Stimulated activated CD8-positive, alpha-beta memory T cell treated with anti-CD3 and anti-CD28 coated beads, Interleukin-12 subunit alpha, Interleukin-12 subunit beta, amount 100 ng/mL, for 24 hours (primary cell): ENCODE measurements around the gene TRIP10.

Source experiments
- DNase-seq: peaks from one replicate; pipeline ENCODE4 v3.0.0-alpha.2; 2020; ENCODE audit errors: extremely low read depth

TRIP10 gene

DNA sequence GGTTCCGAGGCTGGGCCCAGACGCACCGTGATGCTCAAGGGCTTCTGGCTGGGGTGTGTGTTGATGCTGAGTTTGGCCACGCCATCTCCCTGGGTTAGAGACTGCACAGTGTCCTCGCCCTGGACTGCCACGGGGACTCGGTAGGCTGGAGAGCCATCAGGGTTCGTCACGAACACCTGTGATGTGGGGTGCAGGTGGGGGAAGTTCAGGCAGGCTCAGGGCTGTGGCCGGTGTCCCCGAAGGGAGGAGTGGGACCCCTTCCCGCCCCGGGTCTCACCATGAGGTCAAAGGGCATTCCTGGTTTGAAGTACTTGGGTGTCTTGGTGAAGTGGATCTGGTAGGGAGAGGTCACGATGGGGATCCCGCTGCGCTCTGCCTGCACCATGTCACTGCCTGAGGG is 27.2 kb upstream of the TRIP10 start:
- no peak for DNase-seq

GRCh38 chr19:6712692-6713670 is 26.5 kb upstream of the TRIP10 start:
- no peak for DNase-seq

DNA sequence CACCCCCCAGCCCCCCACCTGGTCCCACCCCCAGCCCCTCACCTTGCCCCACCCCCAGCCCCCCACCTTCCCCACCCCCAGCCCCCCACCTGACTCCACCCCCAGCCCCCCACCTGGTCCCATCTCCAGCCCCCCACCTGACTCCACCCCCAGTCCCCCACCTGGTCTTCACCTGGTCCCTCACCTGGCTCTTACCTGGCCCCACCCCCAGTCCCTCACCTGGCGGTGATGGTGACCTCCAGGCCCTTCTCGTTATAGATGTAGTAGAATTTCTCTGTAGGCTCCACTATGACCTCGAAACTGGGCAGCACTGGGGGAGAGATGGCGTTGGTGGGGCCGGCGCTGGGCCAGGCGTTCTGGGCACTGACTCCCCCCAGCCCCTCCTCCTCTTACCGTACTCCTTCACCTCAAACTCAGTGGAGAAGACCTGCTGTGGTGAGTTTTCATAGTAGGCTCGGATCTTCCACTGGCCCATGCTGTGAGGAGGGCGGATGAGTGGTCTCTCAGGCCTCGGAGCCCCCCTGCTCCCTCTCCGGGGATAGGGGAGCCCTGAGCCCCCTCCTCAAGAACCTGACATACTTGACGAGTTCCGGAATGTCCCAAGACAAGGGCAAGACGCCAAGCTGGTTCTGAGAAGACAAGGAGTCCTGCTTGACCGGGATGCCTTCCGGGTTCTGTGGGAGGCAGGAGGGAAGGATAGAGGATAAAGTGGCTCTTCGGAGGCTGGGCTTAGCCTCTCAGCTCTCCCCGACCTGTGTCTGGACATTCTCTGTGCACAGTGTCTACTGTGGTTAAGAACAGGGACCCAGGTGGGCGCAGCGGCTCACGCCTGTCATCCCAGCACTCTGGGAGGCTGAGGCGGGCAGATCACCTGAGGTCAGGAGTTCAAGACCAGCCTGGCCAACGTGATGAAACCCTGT is 25.4 kb upstream of the TRIP10 start:
- DNase-seq = no peak

GRCh38 chr19:6714749-6715555 is 24.5 kb upstream of the TRIP10 start:
- no peak for DNase-seq

GRCh38 chr19:6716610-6716970 is 22.9 kb upstream of the TRIP10 start:
- no peak for DNase-seq

DNA sequence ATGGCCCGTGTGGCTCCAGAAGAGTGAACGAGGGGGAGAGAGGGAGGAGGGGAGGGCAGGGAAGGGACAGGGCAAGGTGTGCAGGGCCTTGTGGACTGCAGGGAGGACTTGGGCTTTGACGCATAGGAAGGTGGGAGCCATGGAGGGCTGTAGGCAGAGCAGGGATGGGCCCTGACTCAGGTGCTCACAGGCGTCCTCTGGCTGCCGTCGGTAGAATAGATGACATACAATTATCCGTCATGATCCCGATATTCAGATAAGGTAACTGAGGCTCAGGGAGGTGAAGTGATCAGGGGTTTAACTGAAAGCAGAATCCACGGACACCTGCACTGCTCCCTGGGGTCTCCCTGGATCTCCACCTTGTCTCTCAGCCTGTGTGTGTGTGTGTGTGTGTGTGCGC is 22.4 kb upstream of the TRIP10 start:
- no peak for DNase-seq

- DNase-seq = no peak
Observed at GRCh38 chr19:6717441-6717971, 22.0 kb upstream of the TRIP10 start.

GRCh38 chr19:6718111-6718740 is 21.3 kb upstream of the TRIP10 start:
- no peak for DNase-seq

DNA sequence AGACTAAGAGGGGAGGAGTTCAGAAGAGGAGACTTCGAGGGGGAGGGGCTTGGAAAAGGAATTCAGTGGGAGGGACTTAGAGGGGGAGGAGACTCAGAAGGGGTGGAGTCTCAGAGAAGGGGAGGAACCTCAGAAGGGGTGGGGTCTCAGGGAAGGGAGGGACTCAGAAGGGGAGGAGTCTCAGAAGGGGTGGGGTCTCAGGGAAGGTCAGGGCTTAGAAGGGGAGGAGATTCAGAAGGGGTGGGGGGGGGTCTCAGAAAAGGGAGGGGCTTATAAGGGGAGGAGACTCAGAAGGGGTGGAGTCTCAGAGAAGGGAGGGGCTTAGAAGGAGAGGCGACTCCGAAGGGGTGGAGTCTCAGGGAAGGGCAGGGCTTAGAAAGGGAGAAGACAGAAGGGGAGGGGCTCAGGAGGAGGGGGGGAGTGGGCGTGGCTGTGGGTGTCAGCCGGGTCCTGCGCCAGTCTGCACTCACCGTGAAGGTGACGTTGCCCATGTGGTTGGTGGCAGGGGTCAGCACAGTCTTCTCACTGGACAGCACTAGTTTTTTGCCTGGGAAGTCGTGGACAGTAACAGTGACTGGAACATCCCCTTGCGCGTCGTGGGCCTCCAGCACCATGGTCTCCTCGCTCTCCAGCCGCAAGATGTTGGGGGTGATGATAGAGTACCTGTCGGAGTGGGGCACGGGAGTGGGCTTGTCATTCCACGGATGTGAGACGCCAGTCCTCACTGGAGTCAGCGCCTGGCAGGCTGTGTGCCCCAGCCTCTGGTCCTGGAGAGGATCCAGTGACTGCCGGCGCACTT is 20.5 kb upstream of the TRIP10 start:
- DNase-seq = no peak

GRCh38 chr19:6719540-6719861 is 20.0 kb upstream of the TRIP10 start:
- no peak for DNase-seq

DNA sequence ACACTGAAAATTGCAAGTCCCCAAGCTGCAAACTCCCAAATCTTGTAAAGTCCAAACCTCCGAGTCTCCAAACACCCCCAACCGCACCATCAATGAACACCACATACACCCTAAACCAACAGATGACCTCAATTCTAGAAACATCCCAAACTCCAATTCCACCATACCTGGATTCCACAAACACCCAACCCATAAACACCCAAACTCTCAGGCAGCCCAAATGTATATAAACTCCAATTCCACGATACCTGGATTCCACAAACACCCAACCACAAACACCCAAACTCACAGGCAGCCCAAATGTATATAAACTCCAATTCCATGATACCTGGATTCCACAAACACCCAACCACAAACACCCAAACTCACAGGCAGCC is 19.5 kb upstream of the TRIP10 start:
- no peak for DNase-seq

DNA sequence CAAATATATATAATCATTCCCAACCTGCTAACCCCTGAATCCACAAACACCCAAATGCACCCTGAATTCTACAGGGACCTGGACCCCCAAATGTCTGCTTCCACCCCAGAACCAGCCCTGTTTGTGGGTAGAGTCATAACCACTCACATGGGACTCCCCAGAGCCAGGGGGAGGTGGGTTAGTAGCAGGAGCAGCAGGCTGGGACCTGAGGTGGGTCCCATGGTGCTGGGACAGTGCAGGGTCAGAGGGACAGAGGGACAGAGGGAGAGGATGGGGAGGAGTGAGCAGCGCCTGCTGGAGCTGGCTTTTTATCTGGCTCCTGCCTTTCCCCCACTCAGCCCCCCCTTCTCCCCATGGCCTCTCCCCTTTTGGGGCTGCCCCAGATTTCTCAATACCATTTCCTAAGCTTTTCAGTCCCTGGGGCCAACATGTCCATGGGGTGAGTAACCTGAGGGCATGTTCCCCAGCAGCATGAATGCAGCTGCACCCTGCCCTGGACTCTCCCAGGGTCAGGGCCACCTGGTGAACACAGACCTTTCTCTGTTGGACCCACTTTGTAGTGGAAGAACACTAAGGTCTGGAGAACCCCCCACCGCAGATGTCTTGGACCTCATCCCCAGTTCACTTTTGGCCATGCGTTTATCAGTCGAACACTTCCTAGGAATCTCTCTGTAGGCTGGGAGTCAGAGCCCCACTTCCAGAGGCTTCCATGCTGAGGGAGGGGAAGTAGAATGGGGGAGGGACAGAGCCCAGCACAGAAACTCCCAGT is 18.9 kb upstream of the TRIP10 start, which contains the start of gene C3:
Gene C3 (minus strand): TSS at position 282 of the 769 bp plus-strand sequence. CDS start 61 bp downstream, at position 221.
- no peak for DNase-seq

GRCh38 chr19:6721138-6721474 is 18.4 kb upstream of the TRIP10 start:
- no peak for DNase-seq

- no peak for DNase-seq
Observed at GRCh38 chr19:6721773-6722172, 17.7 kb upstream of the TRIP10 start.

DNA sequence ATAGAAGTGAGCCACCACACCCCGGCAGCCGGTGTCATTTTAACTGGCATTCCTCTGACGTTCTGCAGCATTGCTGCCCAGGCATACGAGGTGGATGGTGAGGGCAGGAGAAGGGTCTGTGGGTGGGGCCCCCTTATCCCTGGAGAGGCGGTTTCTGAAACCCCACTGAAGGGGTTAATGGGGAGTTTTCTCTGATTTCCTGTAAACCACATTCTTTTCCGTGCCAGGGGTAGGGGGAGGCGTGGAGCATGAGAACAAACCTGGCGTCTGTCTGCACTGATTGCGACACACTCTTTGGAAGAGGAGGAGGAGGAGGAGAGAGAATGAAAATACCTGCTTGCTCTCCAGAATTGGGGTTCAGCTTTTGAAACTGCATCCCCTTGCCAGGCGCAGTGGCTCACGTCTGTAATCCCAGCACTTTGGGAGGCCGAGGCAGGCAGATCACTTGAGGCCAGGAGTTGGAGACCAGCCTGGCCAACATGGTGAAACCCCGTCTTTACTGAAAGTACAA is 16.3 kb upstream of the TRIP10 start:
- DNase-seq = no peak

DNA sequence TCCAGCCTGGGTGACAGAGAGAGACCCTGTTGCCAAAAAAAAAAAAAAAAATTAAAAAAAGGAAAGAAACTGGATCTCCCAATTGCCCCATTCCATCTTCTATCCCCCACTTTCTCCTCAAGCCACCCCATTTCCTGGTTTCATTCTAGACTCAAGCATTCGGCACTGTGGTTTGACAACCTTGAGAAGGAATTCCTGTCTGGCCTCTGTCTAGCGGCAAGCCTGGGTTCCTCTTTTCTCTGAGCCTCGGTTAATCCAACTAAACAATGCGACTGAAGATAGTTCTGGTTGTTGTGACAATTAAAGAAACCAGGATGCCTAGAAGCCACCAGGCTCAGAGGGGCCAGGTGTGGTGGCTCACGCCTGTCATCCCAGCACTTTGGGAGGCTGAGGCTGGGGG is 15.7 kb upstream of the TRIP10 start:
- no peak for DNase-seq

DNA sequence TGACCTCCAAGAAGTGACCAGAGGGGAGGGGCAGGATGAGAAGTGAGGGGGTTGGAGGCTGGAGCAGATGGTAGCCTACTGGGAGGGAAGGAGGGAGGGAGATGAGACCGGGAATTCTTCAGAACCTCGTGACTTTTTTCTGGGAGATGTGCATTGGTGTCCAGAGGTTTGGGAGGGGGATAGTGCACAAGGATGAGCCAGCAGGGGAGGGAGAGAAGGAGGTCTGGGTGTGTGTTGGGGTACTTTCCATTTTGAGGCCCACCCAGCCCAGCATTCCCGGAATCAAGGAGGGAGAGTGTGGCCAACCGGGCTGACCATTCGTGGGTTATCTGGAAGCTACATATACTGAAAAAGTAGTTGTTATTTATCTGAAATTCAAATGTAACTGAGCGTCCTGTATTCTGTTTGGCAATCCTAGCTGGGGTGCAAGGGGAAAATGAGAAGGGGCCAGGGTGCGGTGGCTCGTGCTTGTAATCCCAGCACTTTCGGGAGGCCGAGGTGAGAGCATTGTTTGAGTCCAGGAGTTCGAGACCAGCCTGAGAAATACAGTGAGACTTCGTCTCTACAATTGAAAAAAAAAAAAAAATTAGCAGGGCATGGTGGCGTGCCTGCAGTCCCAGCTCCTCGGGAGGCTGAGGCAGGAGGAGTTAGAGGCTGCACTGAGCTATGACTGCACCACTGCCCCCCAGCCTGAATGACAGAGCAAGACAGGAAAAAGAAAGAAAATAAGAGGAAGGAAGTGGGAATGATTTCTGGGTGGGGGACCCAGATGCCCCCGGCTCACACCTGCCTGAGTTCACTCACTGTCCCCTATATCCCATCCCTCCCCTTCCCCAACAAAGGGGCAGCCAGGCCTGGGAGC is 14.6 kb upstream of the TRIP10 start:
- no peak for DNase-seq

- no peak for DNase-seq
Observed at GRCh38 chr19:6725513-6726231, 13.8 kb upstream of the TRIP10 start.
